AG04449 (cell line): Measurements from ENCODE around the gene RNF4.

Source experiments
- CTCF ChIA-PET: fragments of 350-600 bp; formaldehyde crosslinking; extraction: SDS; loops from one replicate; lab custom pipeline; 2021; ENCODE audit warnings: antibody characterized with exemption; lab: Yijun Ruan, JAX
- POLR2A ChIA-PET: fragments of 400-600, 350-600 bp; formaldehyde crosslinking; extraction: SDS; loops from one replicate; lab custom pipeline; 2020; ENCODE audit warnings: antibody characterized with exemption, inconsistent platforms; lab: Yijun Ruan, JAX
- DNase-seq: peaks from one replicate; pipeline ENCODE4 v3.0.0-alpha.2; 2010; ENCODE audit warnings: low read depth, low spot score
- H3K4me3 ChIP-seq: 2 replicates; pipeline ENCODE4 v1.5.1; 2011; ENCODE audit warnings: low read depth, mild to moderate bottlenecking, control low read depth, low read length
- TF ChIP-seq, protein P1 (sequence below): IDR thresholded peaks from one replicate; pipeline ENCODE4 v1.5.1; 2011; ENCODE audit warnings: mild to moderate bottlenecking, moderate library complexity, low read length, control low read depth, inconsistent platforms; ENCODE audit not compliant: insufficient read depth; ENCODE audit errors: missing control alignments

The RNF4 gene

GRCh38 chr4:2436761-2437474, 32.0 kb upstream of the RNF4 start:
- ChIA-PET CTCF (interaction anchor here (0.6 to 3.6 kb wide), 16 partner anchors 7 to 219 kb away, joined by 3 to 31 read pairs (median 3); partner anchors contain the start of genes CFAP99 and ZFYVE28), POLR2A (interaction anchor here (0.6 kb wide), 1 partner anchor 174 kb away, joined by 4 read pairs; no protein-coding TSS in a partner anchor)
- TF ChIP-seq, protein P1, sequence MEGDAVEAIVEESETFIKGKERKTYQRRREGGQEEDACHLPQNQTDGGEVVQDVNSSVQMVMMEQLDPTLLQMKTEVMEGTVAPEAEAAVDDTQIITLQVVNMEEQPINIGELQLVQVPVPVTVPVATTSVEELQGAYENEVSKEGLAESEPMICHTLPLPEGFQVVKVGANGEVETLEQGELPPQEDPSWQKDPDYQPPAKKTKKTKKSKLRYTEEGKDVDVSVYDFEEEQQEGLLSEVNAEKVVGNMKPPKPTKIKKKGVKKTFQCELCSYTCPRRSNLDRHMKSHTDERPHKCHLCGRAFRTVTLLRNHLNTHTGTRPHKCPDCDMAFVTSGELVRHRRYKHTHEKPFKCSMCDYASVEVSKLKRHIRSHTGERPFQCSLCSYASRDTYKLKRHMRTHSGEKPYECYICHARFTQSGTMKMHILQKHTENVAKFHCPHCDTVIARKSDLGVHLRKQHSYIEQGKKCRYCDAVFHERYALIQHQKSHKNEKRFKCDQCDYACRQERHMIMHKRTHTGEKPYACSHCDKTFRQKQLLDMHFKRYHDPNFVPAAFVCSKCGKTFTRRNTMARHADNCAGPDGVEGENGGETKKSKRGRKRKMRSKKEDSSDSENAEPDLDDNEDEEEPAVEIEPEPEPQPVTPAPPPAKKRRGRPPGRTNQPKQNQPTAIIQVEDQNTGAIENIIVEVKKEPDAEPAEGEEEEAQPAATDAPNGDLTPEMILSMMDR: no peak
- no peak overlapping the region for H3K4me3 ChIP-seq
- no peak for DNase-seq

DNA sequence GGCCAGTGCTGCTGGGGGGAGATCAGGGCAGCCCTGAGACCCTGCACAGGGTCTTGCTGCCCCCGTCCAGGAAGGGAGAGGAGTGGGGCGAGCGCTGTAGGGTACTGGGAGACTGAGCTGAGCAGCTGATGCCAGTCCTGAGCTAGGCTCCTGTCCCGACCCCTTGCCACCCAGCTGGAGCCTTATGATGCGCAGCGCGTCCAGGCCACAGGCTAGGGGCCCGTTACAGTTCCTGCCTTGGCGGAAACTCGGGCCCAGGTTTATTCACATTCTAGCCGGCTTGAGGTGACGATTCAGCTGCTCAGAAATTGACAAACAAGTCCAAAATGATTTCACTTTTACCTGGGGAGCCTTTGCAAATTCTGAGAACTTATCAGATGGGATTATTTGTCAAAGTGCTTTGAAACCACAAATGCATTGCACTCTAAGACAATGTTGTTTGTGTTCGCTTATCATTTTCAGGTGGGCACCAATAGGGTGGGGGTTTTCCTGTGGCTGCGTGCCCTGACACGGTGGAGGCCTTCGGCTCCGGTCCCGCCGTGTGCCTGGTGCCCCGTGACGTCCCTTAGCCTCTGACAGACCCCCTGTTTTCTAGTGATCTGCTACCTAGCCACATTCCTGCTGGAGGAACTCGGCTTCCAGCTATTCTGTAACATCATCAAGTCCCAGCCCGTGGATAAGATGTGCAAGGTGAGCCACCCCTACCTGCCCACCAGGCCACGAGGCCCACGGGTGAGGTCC, 31.3 kb upstream of the RNF4 start:
- POLR2A ChIA-PET: no interaction called here
- TF ChIP-seq, protein P1: no peak
- DNase-seq: no peak
- H3K4me3 ChIP-seq: no peak overlapping the region
- CTCF ChIA-PET: interaction anchor here (0.9 to 3.6 kb wide), 5 partner anchors 8 to 219 kb away, joined by 3 to 31 read pairs (median 4); no protein-coding TSS in a partner anchor

GRCh38 chr4:2438822-2439718, 29.8 kb upstream of the RNF4 start:
- no peak for DNase-seq
- H3K4me3 ChIP-seq: no peak overlapping the region
- TF ChIP-seq, protein P1: no peak
- ChIA-PET POLR2A (no interaction called here), CTCF (interaction anchor here (0.6 to 3.6 kb wide), 5 partner anchors 11 to 219 kb away, joined by 3 to 31 read pairs (median 4); no protein-coding TSS in a partner anchor)

- TF ChIP-seq, protein P1: peak; percentile 74
- ChIA-PET CTCF (interaction anchor here (0.7 to 5.2 kb wide), 8 partner anchors 9 to 808 kb away, joined by 3 to 55 read pairs (median 4); no protein-coding TSS in a partner anchor), POLR2A (no interaction called here)
- no peak overlapping the region for H3K4me3 ChIP-seq
- DNase-seq: no peak
These were observed 27.3 kb upstream of the RNF4 start for GRCh38 chr4:2441393-2442174.

DNA sequence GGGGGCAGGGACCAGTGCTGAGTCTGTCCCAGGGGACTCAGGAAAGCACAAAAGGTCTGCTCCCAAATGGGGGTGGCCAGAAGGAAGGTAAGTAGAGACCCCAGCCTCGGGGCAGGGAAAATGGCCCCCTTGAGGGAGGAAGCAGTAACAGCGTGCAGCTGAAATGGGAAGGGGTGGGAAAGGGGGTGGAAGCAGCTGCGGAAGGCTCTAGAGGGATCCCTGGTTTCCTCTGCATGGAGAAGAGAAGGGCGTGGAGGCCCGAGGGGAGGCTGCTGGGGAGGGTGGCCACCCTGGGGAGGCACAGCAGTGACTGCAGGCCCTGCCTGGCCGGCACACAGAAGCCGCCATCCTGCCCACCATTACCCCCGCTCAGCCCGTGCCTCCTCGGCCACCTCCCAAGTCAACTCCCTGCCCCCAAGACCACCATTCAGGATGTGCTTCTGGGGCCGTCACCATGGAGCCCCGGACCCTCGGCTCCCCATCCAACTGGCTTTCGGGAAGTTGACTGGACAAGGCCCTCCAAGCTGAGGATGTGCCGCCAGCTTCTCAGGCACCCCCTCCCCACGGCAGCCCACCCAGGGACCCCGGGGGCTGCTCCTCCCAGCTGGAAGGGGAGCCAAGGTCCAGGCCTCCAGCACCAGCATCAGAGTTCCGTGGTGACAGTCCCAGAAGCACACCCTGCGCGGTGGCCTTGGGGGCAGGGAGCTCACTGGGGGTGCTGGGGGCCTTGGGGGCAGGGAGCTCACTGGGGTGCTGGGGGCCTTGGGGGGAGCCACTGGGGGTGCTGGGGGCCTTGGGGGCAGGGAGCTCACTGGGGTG, 26.5 kb upstream of the RNF4 start:
- POLR2A ChIA-PET: no interaction called here

More for the DNA sequence above, 26.5 kb upstream of the RNF4 start:
- TF ChIP-seq, protein P1: no peak
- no peak overlapping the region for H3K4me3 ChIP-seq
- no peak for DNase-seq
- CTCF ChIA-PET: interaction anchor here (1.0 to 5.2 kb wide), 8 partner anchors 8 to 225 kb away, joined by 3 to 55 read pairs (median 4); no protein-coding TSS in a partner anchor
